Adrenal gland (tissue), 12 donors: Measurements from ENCODE around the gene EGLN1. TPM values are rescaled to one million over a fixed set of nuclear protein-coding genes. Genes with fewer than 3 reads are reported as not detected.

Experiments used
- DNase-seq, 7 donors: peaks; one replicate each; pipeline ENCODE4 v3.0.0-alpha.2; 2019 to 2020
- H3K27ac ChIP-seq, 5 donors: fragments of 200-600 bp; sonication (generic) in 4 of 5; 1 replicate in 3 of 5; 2 replicates in 2 of 5; pipeline versions ENCODE4 v1.5.1 to v1.8.0; 2016 to 2020; ENCODE audit warnings: mild to moderate bottlenecking in 1 of 5
- H3K27me3 ChIP-seq: fragments of 200-600 bp; 2 replicates; pipeline ENCODE4 v1.8.0; 2021
- H3K36me3 ChIP-seq, 2 donors: fragments of 200-600 bp; replicated peaks in 1 of 2; 1 replicate in 1 of 2; 2 replicates in 1 of 2; pipeline versions ENCODE4 v1.5.1 to v1.8.0; 2018 to 2022
- H3K4me1 ChIP-seq, 2 donors: fragments of 200-600 bp; replicated peaks in 1 of 2; 1 replicate in 1 of 2; 2 replicates in 1 of 2; pipeline versions ENCODE4 v1.5.1 to v1.8.0; 2018 to 2021
- H3K4me3 ChIP-seq, 4 donors: fragments of 200-600 bp; sonication (generic) in 3 of 4; one replicate each; pipeline ENCODE4 v1.5.1; 2016 to 2018
- H3K9me3 ChIP-seq, 3 donors: fragments of 200-600 bp; sonication (generic) in 1 of 3; replicated peaks in 1 of 3; 1 replicate in 2 of 3; 2 replicates in 1 of 3; pipeline versions ENCODE4 v1.5.1 to v1.8.0; 2016 to 2021
- POLR2A ChIP-seq, 2 donors: fragments of 450-650 bp; IDR thresholded peaks; one replicate each; pipeline ENCODE4 v1.6.1; 2017; ENCODE audit warnings: antibody characterized with exemption in 2 of 2, mild to moderate bottlenecking in 2 of 2, moderate library complexity in 1 of 2
- WGBS, 4 donors: extraction: QIAGEN DNeasy Blood & Tissue Kit in 2 of 4; methylation state at CpG; one replicate each; pipeline versions ENCODE4 v1.1.5 to v1.1.7; 2013 to 2017; 5-methylcytosine and 5-hydroxymethylcytosine counted together
- intact Hi-C, 2 donors: fragments of 100-400 bp; cut with DNase I; formaldehyde crosslinking; loops; one replicate each; pipeline versions ENCODE4 v1.14.1 to v1.15.0; 2022 to 2023
- polyA plus RNA-seq, 3 donors: library from polyadenylated mRNA; stranded (reverse); fragments of 200-250 nt in 2 of 3; fragments of 350-450 nt in 1 of 3; fragmentation: Illumina TruSeq in 1 of 3; extraction: RNeasy Lipid Tissue Mini Kit (QIAGEN cat#74804) in 1 of 3; gene quantifications; one replicate each; pipeline ENCODE4 v1.2.3, GENCODE V29; 2013 to 2014
- total RNA-seq, 9 donors: library from RNA; depleted of rRNA in 4 of 9; stranded (reverse); fragments of >200 nt in 4 of 9; fragments of 120-200 nt in 1 of 9; fragmentation: NEBNext Ultra II Directional in 1 of 9; extraction: Animal tissue kit (Norgen Biotek cat#: 25700) in 1 of 9; gene quantifications; one replicate each; pipeline versions ENCODE4 v1.1.0 to v1.2.4, GENCODE V29; 2013 to 2023
- TF ChIP-seq, protein P1 (sequence below), 6 experiments: fragments of 450-650 bp in 4 of 6; fragments of 200-600 bp in 2 of 6; sonication (generic) in 1 of 6; IDR thresholded peaks; 1 replicate in 5 of 6; 2 replicates in 1 of 6; pipeline versions ENCODE4 v1.5.1 to v1.8.0; 2016 to 2021; ENCODE audit warnings: antibody characterized with exemption in 6 of 6, mild to moderate bottlenecking in 2 of 6, moderate library complexity in 1 of 6
- donor health status: healthy with polysubstance abuse.
- donor health status: Bipolar disorder and iron deficiency.
- donor health status: DM: yes; HTN: yes; CAD: no.
- donor health status: DM: no; HTN: no; CAD: no.
- donor health status: DM: no; HTN: no; CAD: no.
- donor health status: DM: yes; HTN: yes; CAD: no.

EGLN1 gene
- total and polyA plus RNA-seq, 12 donors: 7.9 to 75.6 (median 49.2) TPM

DNA sequence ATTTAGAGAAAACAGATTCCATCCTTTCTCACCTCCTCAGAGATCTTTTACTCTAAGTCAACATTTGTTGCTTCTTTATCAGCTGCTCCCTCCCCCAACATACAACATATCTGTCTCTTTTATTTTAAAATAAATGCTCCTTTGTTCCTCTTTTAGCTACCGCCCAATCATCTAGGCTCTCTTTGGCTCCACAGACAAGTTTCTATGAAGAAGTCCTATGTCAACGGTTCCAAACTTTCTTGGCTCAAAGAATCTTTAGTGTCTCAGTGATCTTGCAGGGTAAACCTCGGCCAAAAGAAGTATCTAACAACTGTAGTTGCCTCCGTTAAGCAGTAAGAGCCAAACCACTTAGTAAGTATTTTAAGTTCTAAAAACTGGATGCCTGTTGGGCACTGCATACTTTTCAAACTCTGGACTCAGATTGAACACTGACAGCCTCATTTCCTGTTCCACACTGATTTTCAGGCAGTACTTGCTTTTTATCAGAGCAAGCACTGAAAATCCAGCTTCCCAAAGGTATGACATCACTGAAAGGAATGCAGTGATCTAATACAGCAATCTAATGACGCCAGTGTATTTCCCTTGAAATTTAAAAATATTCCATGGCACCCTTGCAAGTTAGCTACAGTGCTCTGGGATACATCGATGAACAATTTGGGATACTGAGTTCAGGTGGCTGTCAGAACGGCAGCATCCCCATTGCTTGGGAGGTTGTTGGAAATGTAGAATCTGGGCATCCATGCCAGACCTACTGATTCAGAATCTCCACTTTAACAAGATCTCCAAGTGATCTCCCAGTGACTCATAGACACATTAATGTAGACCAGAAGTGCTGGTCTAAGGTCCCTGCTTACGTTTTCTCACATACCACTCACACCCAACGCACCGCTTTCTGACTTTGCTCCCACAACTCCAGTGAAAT is 26.8 kb downstream of the EGLN1 start:
- no peak for DNase-seq
- 52 to 65% (median 57%) methylated on average over 10 of the region's 10 CpGs for WGBS, 4 donors
- Histone ChIP-seq H3K4me3 (no peak overlapping the region), H3K27ac (peak overlapping the region in 3 of 5 donors; percentile 17 to 60 (median 57)), H3K36me3 (no peaks in the 10 kb centered on the region), H3K9me3 (no peaks in the 10 kb centered on the region), H3K27me3 (no peaks in the 10 kb centered on the region), H3K4me1 (peaks cover 13 to 51% of the 10 kb centered on the region in 2 donors)
- TF ChIP-seq, protein P1, sequence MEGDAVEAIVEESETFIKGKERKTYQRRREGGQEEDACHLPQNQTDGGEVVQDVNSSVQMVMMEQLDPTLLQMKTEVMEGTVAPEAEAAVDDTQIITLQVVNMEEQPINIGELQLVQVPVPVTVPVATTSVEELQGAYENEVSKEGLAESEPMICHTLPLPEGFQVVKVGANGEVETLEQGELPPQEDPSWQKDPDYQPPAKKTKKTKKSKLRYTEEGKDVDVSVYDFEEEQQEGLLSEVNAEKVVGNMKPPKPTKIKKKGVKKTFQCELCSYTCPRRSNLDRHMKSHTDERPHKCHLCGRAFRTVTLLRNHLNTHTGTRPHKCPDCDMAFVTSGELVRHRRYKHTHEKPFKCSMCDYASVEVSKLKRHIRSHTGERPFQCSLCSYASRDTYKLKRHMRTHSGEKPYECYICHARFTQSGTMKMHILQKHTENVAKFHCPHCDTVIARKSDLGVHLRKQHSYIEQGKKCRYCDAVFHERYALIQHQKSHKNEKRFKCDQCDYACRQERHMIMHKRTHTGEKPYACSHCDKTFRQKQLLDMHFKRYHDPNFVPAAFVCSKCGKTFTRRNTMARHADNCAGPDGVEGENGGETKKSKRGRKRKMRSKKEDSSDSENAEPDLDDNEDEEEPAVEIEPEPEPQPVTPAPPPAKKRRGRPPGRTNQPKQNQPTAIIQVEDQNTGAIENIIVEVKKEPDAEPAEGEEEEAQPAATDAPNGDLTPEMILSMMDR (IDR thresholded peaks at IDR 0.05): no peak
- TF ChIP-seq POLR2A (IDR thresholded peaks at IDR 0.05): no peak
- intact Hi-C loops: no loop called here

DNA sequence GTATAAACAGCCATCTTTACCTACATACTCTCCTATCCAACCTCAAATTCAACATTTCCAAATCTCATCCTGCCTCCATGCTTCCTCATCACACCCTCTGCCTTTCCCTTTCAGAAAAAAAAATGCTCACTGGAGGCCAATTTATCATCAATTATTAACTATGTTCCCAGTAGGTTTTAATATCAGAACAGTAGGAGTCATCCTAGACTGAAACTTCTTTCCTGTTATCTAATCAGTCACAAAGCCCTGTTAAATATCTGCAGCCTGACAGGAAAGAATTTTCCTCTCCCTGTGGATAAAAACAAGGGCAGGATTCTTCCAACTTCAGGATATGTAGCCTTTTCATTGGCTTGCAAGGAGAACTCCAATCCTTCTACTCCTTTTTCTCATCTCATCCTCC is 28.4 kb downstream of the EGLN1 start:
- intact Hi-C loops: no loop called here
- no peak for TF ChIP-seq POLR2A (IDR thresholded peaks at IDR 0.05)
- TF ChIP-seq, protein P1 (IDR thresholded peaks at IDR 0.05): no peak
- Histone ChIP-seq H3K36me3 (no peaks in the 10 kb centered on the region), H3K9me3 (no peaks in the 10 kb centered on the region), H3K4me3 (no peak overlapping the region), H3K4me1 (peaks cover 21 to 49% of the 10 kb centered on the region in 2 donors), H3K27me3 (no peaks in the 10 kb centered on the region), H3K27ac (peak overlapping the region in 2 of 5 donors; percentile 34 to 41)
- DNase-seq: no peak

DNA sequence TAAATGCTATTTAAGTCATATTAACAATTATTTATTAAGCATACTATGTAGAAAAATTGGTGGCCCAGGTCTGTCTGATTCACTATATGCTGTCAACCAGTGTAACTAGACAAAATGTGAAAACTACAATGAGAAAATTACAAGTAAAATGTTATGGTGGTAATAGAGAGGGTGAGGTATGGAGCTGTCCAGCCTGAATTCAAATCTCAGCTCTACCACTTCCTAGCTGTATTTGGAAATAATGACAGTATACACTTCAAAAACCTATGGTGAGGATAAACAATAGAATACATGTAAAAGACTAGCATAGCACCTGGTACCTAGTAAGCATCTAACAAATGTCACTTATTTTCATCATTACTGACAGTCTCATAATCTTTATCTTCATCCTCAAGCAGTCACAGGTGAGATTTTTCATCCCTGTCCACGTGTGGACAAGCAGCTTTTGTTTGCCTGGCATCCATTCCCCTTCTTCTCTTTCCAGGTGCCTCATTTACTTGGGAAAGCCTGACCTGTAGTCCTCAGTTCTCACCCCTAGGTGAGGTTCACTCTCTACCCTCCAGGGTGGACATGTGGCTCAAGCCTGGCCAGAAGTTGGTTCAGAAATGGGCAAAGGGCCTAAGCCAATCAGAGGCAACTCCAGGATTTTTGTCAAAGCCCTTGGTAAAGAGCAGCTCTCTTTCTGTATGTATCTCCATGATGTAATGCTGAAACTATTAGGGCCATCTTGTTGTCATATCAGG is 29.5 kb downstream of the EGLN1 start:
- peak overlapping the region in 1 of 5 donors; percentile 6 for H3K27ac ChIP-seq
- DNase-seq: no peak
- H3K27me3 ChIP-seq: no peaks in the 10 kb centered on the region
- no peaks in the 10 kb centered on the region for H3K36me3 ChIP-seq
- H3K4me1 ChIP-seq: peaks cover 21 to 50% of the 10 kb centered on the region in 2 donors
- TF ChIP-seq POLR2A (IDR thresholded peaks at IDR 0.05): no peak
- TF ChIP-seq, protein P1 (IDR thresholded peaks at IDR 0.05): no peak
- no peak overlapping the region for H3K4me3 ChIP-seq
- WGBS, 4 donors: 70 to 76% (median 74%) methylated on average over 1 of the region's 1 CpG
- intact Hi-C loops: no loop called here
- no peaks in the 10 kb centered on the region for H3K9me3 ChIP-seq

DNA sequence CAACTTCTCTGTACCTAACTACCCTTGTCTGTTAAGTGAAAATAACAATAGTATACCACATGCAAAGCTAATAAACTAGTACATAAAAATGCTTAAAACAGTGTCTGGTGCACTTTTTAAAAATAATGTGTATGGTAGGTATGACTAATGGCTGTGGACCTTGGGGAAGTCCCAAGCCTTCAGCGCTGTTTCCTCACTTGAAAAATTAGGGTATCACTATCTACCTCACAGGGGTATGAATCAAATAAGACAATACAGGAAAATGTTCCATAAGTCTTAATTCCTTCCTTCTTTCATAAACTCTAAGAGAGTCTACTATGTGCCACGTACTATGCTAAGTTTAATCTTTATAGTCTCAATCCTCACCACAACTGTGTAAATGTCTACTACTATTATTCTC is 32.0 kb downstream of the EGLN1 start:
- Histone ChIP-seq H3K27me3 (no peaks in the 10 kb centered on the region), H3K36me3 (no peaks in the 10 kb centered on the region), H3K4me1 (peaks cover 19 to 30% of the 10 kb centered on the region in 2 donors), H3K27ac (peak overlapping the region in 1 of 5 donors; percentile 50), H3K9me3 (no peaks in the 10 kb centered on the region), H3K4me3 (no peak overlapping the region)
- TF ChIP-seq, protein P1 (IDR thresholded peaks at IDR 0.05): no peak
- TF ChIP-seq POLR2A (IDR thresholded peaks at IDR 0.05): no peak
- WGBS, 4 donors: 30 to 63% (median 44%) methylated on average over 2 of the region's 2 CpGs
- intact Hi-C loops: no loop called here
- DNase-seq: no peak
